NCI-H1417 treated with DMSO at 0.1 percent for 48 hours (cell line): ENCODE results near the gene NSUN3.
"Not testable (repeated sequence)": the region's sequence is repeated elsewhere in the genome, so short reads cannot be mapped to it uniquely, and the experiment has no call there.

ENCODE experiments used
- DNase-seq: peaks from one replicate; lab custom pipeline; 2025; lab: John Stamatoyannopoulos, UW

Gene NSUN3

DNA sequence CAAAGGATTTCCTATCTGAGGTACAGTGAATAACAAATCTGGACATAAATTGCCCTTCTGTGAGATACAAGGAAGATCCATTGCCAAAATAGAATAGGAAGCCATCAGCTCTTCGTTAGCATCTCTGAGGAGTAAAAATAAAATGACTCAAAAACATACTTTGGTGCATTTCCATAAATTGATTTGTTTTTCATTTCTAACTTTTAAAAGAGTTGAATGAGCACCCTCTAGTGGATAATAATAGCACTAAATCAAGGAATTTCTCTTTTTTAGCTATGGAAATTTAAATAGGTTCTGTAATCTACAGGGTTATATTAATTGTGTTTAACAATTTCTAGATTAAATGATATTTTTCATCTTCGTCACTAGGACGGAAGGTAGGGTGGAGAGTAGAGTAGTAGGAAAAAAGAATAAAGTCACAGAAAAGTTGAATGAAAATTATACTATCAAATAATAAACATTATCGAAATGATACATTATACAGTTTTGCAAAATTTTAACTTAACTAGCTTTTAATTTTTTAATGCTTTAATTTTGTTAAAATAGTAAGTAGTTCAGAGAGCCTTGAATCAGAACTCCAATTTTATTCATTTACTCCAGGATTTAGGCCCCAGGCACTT, 6.4 kb downstream of the NSUN3 start:
- peak; percentile 0 for DNase-seq

DNA sequence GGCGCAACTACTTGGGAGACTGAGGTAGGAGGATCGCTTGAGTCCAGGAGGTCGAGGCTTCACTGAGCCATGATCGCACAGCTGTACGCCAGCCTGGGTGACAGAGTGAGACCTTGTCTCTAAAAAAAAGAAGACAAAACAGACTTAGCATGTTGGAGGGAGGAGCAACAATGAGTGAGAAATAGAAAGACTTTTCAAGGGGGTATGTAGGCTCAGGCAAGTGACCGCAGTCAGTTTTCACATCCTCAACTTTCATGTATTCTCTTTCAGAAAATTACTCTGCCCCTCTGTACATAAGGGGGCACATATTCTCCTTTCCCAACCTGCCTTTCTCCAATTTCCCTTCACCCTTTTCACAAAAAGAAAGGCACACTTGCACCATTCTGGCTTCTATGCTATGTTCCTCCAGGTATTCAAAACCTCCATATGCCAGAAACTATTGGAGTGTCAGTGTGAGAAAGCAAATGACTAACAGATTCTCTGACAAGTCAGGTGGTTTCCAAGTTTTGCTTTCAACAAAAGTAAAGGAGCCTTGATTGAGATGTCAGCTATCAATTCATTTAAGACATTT, 7.6 kb downstream of the NSUN3 start:
- DNase-seq: no peak

DNA sequence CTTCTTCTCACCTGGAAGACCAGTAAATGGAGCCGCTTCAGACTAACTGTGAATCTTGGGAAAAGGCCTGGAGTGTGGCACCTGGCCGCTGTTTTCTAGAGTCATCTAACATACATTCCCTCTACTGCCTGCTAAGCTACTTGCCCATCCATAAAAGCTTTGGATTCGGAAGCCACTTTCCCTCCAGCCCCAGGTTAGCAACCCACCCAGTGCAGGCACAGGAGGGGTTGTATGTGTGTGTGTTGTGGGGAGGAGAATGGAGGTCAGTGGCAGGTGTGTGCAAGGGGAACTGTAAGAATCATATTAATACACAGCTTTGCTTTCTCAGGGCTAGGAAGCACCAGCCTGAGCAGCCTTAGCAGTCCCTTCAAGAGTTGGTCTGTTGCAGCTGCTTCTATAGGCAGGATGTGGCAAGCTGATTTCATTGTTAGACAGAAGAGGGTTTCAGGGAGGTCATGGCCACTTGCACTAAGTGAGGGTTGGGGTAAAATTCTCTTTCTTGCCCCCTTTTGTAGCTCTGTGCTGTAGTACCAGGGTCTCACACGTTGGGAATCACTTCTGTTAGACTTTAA, 8.9 kb downstream of the NSUN3 start:
- DNase-seq: no peak

DNA sequence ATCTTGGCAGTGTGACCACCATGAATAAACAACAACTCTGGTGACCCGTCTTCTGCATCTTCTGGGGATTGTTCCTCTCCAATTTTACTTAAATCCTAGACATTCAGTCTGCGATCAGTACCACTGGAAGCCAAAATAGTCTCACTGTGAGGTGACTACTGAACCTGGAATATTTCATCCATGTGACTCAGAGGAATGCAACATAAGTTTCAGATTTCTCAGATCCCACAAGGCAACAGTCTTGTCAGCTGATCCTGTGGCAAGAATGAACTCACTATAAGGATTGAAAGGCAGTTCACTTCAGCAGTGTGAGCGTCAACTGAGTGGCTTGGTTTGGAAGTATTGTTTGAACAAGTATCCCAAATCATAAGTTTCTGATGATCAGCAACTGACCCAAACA, 13.2 kb downstream of the NSUN3 start:
- DNase-seq: no peak

DNA sequence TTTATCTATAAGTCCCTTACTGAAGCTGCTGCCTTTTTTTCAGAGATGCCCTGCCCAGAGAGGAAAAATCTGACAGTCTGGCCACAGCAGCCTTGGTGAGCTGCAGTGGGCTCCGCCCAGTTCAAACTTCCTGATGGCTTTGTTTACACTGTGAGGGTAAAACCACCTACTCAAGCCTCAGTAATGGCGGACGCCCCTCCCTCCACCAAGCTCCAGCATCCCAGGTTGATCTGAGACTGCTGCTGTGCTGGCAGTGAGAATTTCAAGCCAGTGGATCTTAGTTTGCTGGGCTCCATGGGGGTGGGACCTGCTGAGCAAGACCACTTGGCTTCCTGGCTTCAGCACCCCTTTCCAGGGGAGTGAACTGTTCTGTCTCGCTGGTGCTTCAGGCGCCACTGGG, 17.7 kb downstream of the NSUN3 start:
- DNase-seq: not testable (repeated sequence)

DNA sequence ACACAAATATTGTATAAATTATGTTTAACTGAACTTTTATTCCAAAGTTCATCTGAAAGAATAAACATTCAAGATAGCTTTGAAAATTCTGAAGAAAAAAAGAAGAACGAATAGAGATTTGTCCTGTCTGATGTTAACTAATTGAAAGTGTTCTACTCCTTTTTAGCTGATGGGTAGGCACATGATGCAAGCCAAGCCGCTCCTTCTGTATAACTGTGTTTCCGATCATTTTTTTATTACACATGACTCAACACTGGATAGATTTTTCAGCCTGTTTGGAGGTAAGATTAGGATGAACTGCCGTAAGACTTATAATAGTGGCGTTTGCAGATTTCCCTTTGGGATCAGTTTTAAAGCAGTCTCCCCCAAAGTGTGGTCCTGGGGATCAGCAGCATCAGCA, 19.0 kb downstream of the NSUN3 start:
- no peak for DNase-seq

DNA sequence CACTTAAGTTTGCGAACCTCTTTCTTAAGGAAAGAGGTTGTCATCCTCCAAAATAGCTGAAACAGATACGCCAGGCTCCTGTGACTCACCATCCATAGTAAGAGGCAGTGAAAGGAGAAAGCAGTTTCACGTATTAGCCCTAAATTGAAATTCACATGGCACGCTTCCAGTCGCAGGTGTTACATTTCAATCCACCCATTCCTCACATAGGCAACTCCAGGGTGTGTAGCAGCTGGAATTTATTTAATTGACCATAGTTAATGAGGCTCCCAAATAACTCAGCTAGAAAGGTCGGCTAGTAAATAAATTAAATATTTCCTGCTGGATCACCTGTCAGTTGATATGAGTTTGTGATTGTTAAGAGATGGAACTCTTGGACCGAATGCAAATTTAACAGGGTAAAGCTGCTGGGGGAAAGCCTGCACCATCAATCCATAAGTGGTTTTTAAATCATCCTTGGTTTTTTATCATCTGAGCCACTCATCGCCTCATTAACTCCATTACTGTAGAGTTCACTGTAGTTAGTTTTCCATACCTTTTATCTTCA, 19.6 kb downstream of the NSUN3 start:
- peak; percentile 35 for DNase-seq

DNA sequence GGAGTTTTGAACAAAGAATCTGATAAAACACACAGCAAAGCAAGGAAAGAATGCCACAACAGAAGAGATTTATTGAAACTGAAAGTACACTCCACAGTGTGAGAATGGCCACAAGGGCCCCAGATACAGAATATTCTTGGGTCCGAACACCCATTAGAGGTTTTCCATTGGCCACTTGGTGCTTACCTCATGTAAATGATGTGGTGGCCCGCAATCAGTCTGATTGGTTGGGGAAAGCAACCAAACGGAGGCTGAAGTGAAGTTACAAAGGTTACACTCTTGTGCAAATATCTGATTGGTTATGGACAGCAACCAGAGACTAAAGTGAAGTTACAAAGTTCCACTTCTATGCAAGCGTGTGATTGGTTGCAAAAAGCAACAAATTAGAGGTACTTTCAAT, 20.4 kb downstream of the NSUN3 start:
- DNase-seq: no peak

DNA sequence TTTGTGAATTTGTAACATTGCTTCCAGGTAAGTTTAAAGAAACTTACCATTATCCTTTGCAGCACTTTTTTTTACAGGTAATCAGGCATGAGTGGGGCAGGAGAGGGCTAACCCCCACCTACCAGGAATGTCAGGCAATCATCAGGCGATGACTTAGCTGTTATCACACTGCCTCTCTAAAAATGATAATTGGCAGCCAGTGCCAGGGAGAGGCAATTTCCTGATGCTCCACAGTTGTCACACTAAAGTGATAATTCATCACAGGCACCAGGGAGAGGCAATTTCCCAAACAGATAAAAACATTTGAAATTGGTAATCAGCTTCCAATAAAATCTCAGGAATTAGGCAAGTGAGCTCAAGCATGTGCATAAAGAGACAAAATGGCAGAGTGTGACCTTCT, 26.3 kb downstream of the NSUN3 start:
- no peak for DNase-seq

DNA sequence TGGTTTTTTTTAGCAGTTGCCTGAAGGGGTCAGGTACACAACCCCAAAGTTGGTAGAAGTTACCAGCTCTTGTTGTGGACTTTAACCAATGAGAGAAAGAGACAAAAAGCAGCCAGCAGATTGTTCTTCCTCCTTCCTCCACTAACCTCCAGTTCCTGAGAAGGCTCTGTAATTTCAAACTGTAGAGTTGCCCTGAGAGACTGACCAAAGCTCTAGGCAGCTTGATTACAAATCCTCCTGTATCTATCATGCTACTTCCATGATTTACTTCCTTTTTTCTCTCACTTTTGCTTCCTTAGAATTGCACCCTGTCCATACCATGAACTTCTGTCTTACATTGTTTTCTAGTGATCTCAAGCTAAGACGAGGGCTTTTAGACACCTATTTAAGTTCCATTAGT, 29.2 kb downstream of the NSUN3 start:
- DNase-seq: no peak

DNA sequence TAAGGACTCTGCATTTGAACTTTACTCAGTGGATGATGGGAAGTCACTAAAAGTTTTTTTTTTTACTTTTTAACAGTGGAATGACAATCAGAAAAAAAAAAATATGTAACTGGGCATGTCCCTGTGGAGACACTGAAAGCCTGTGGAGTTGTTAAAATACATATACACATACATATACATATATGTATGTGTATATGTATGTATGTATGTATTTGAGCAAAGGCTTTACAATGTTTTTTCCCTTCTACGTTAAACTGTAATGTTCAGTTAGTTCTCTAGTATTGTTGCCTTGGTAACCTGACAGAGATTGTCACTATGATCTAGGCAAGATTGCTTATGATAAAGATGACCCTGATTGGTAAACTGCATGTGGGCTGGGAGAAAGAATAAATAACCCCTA, 30.3 kb downstream of the NSUN3 start:
- DNase-seq: no peak

DNA sequence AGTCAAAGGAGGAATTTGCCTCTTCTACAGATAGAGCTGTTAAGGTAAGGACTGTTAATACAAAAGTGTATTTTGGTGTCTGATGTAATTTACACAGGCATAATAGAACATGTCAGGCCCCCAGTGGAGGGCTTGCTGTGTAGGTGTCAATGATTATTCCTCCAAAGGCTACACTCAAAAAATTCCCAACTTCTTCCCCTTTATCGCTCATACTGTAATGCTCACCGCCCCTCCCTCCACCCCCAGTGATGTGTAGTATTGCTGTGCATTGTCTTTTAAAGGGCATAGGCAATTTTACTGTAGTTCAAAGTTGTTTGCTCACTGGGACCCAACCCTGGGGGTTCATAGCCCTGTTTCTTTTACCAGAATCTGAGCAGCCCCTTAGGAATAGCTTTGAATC, 32.2 kb downstream of the NSUN3 start:
- no peak for DNase-seq

DNA sequence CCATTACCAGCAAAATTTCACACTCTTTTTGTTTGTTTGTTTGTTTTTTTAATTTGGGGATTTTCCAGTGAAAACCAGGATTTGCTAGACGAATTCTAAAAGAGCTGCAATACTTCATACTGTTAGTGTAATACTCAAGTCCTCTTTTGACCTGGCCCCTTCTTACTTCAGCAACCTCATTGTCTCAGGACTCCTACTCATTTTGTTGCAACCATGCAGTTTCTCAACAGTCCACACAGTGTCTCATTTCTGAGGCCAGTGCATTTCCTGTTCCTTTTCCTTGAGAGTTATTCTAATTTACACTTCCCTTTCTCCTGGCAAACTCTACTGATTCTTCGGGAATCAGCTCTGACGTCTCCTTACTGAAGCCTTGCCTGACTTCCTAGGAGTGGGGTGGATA, 35.6 kb downstream of the NSUN3 start:
- no peak for DNase-seq

DNA sequence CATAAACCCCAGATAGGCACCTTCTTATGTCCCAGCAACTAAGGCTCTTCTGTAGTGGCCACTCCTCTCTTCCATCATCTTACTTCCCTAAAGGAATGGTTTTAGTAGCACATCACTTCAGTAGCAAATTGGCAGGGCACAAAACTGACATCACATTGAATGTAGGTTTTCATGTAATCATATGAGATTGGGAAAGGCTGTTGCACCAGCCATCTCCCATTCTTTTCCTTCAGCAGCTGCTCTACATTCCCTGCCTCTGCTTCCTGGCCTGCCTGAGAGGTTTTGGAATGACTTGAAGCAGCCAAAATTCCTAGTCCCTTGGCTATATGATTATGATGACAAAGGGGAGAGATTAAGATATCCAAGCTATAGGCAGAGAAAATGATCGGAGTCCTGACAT, 36.5 kb downstream of the NSUN3 start:
- no peak for DNase-seq

DNA sequence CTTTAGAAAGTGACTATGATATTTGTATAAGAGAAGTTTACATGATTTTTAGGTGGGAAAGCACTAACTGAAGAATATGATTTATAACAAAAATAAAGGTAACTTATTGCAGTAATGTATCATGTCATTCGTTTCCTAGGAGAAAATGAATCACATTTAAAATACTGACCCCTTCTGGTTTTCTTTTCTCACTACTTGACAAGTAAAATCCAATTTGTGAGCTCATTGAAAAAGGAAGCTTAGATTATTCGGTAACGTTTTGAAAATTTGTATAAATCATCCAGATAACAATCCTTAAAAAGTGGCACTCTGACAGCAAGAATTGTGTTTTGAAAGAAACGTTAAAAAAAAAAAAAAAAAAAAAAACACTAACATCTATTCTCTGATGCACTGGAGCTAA, 39.0 kb downstream of the NSUN3 start:
- DNase-seq: no peak

DNA sequence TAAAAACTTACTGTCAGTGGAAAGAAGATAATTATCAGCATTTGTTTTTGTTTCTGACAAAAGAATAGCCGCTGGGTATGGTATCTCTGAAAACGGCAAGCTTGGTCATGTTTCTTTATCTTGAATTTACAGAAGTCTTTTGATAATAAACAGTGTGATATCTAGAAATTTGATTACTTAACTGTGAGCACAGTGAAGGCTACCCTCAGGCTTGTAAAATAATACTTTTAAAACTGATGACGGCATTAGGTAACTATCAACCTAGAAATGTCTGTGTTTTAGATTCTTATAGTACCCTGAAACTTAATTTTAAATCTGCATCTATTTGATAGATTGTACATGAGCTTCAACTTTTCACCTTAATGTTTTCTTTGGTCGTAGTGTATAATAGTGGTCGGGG, 43.4 kb downstream of the NSUN3 start:
- DNase-seq: no peak

DNA sequence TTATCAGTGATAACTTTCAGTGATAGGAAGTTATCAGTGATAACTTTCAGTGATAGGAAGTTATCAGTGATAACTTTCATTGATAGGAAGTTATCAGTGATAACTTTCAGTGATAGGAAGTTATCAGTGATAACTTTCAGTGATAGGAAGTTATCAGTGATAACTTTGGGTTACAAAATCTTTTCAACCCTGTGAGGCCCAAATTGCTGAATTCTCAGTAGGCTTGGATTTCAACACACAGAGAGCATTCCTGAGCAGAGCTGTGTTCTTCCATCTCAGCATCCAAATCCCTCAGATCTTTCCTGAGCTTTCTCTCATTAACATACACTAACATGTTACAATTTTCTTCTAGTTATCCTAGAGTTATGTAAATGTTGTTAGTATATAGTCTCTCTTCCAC, 47.4 kb downstream of the NSUN3 start:
- DNase-seq: not testable (repeated sequence)

DNA sequence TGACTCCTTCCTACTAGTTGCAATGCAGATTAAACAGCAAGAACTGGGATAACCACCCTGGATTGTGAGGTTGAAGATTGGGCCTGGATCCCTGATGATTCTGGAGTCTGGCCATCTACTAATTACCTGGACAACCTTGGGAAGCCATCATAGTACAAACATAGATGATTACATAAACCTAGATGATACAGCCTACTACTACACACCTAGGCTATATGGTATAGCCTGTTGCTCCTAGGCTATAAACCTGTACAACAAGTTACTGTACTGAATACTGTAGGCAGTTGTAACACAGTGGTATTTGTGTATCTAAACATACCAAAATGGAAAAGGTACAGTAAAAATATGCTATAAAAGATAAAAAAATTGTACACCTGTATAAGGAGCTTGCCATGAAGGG, 48.0 kb downstream of the NSUN3 start:
- DNase-seq: no peak

DNA sequence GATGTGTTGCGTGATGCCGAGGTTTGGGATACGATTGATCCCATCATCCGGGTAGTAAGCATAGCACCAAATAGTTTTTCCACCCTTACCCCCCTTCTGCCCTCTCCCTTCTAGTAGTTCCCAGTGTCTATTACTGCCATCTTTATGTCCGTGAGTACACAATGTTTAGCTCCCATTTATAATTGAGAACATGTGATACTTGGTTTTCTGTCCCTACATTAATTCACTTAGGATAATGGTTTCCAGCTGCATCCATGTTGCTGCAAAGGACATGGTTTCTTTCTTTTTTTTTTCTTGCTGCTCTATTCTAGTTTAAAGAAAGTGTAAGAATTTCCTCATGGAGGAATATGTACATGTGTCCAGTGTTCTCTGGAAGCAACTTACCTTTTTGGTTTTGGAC, 51.8 kb downstream of the NSUN3 start:
- DNase-seq: no peak

DNA sequence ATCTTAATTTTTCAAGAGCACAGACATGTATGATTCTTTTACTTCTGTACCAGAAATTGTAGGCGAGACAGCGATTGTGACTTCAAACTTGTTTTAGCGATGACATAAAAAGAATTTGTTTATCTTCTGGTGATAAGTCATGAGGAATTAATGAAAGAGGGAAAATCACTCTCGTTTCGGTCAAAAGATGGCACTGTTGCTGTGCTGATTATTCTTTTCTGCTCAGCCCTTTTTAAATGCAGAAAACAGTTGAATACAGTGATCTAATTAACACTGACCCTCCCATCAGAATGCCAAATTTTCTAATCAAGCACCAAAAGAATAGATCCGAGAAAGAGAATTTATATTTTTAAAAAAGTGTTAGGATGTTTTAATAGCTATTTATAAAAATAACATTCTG, 52.6 kb downstream of the NSUN3 start:
- no peak for DNase-seq

DNA sequence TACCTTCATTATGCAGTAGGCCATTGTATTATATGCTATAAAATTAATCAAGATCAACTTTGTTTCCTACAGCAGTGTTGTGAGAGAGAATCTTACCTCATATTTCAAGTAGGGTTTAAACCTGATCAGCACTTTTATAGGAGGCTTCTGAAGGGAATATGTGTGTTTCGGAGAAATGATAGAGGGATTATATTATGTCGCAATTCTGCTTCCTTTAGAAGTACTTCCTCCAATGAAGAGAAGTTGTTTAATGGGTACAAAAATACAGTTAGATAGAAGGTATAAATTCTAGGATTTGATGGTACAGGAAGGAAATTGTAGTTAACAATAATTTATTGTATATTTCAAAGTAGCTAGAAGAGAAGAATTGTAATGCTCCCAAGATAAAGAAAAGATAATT, 54.9 kb downstream of the NSUN3 start:
- no peak for DNase-seq

DNA sequence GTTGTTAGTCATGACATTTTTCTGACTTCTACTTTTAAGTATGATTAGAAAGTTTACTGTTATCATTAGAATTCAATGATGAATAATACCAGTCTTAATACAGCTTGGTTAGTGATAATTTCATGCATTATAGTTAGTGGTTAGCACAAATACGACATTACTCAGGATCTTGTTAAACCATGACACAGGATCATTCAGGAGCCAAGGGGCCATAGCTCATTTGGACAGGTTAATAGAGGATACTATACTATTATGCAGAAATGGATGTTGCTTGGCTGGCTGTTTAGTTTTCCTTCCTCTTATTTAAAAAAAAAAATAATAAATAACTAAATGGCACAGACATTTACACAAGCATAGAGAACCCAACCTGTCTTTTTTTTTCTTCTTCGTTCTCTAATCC, 55.5 kb downstream of the NSUN3 start:
- DNase-seq: no peak

DNA sequence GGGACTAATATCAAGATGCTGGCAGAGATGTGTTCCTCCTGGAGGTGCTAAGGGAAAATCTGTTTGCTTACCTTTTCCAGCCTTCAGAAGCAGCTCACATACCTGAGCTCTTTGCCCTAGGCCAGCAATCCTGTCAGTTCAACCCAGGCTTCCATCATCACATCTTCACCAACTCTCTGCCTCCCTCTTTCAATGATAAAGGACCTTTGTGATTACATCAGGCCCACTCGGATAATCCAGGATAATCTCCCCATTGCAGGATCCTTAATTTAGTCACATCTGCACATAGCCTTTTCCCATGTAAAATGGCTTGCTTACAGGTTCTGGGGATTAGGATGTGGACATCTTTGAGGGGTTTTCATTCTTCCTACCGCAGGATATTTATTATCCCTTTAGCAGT, 58.3 kb downstream of the NSUN3 start:
- no peak for DNase-seq

DNA sequence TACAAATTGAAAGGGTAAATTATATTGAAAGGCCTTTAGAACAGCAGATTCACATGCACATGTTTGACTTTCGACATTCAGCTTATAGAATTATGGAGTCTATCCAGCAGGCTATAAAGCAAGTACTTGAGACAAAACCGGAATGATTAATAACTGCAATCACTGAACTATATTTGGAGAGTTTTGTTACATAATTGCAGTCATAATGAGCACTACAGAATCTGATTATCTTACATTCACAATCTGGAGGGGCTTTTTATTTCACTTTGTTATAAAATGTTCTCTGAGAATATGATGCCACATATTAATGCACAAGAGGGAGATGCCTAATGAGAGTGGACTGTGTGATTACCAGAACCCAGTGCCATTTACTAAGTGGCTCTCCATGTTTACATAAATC, 64.3 kb downstream of the NSUN3 start:
- DNase-seq: peak; percentile 74
